SK-N-MC (cell line): ENCODE measurements around the gene EPC2.

Experiments
- EZH2 ChIP-seq: fragments of 200-600 bp; sonication (generic); IDR thresholded peaks from one replicate; pipeline ENCODE4 v1.6.1; 2017; ENCODE audit warnings: antibody characterized with exemption
- FOXP2 ChIP-seq: optimal IDR thresholded peaks from 2 replicates; pipeline ENCODE3; 2011; ENCODE audit warnings: mild to moderate bottlenecking, moderate library complexity; ENCODE audit not compliant: insufficient read depth; ENCODE audit errors: extremely low read length, control extremely low read depth
- POLR2AphosphoS5 ChIP-seq: IDR thresholded peaks from 2 replicates; pipeline ENCODE4 v1.6.1; 2012; ENCODE audit warnings: mild to moderate bottlenecking, low read depth, low read length, borderline replicate concordance

GRCh38 chr2:148645539-148646230 lies 1.1 kb downstream of the EPC2 start:
- TF ChIP-seq EZH2: no peak
- no peak for TF ChIP-seq POLR2AphosphoS5
- TF ChIP-seq FOXP2: no peak
